ENCODE results near the gene SYCP2L. TPM values are rescaled to one million over a fixed set of nuclear protein-coding genes. Genes with fewer than 3 reads are reported as not detected.

SYCP2L gene
- polyA plus RNA-seq, 1 donor from 2014 or later = 9.4 TPM

DNA sequence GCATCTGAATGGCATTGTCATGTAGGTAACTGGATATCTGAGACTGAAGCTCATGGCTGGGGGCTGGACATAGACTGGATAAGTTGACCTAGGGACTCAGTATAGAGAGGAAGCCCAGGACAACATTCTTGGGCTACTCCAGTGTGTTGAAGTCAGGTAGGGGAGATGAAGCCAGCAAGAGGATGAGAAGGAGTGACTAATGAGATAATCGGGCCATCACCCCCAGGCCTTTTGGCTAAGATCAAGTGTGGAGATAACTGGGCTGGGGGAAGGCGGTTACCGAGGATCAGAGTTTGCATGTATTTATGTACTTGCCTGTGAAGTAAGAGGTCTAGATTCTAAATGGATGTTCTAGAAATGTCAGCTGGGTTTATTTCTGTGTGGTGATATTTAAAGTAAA, 83.9 kb downstream of the SYCP2L start:
- TF ChIP-seq RAD21 (conservative IDR thresholded peaks at IDR 0.05) (no peak), EP300 (conservative IDR thresholded peaks at IDR 0.05; ENCODE audit: poor library complexity, severe bottlenecking) (no peak), POLR2AphosphoS5 (IDR thresholded peaks at IDR 0.05) (no peak), TAF1 (IDR thresholded peaks at IDR 0.05; ENCODE audit: low read depth) (no peak), EZH2 (IDR thresholded peaks at IDR 0.05; ENCODE audit: borderline replicate concordance, insufficient read depth, low read length, poor library complexity, severe bottlenecking) (no peak), MXI1 (conservative IDR thresholded peaks at IDR 0.05; ENCODE audit: poor library complexity, severe bottlenecking) (no peak)
- TF ChIP-seq, protein P1, sequence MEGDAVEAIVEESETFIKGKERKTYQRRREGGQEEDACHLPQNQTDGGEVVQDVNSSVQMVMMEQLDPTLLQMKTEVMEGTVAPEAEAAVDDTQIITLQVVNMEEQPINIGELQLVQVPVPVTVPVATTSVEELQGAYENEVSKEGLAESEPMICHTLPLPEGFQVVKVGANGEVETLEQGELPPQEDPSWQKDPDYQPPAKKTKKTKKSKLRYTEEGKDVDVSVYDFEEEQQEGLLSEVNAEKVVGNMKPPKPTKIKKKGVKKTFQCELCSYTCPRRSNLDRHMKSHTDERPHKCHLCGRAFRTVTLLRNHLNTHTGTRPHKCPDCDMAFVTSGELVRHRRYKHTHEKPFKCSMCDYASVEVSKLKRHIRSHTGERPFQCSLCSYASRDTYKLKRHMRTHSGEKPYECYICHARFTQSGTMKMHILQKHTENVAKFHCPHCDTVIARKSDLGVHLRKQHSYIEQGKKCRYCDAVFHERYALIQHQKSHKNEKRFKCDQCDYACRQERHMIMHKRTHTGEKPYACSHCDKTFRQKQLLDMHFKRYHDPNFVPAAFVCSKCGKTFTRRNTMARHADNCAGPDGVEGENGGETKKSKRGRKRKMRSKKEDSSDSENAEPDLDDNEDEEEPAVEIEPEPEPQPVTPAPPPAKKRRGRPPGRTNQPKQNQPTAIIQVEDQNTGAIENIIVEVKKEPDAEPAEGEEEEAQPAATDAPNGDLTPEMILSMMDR (IDR thresholded peaks at IDR 0.05; ENCODE audit: poor library complexity, severe bottlenecking) = no peak
- TF ChIP-seq, protein P2, sequence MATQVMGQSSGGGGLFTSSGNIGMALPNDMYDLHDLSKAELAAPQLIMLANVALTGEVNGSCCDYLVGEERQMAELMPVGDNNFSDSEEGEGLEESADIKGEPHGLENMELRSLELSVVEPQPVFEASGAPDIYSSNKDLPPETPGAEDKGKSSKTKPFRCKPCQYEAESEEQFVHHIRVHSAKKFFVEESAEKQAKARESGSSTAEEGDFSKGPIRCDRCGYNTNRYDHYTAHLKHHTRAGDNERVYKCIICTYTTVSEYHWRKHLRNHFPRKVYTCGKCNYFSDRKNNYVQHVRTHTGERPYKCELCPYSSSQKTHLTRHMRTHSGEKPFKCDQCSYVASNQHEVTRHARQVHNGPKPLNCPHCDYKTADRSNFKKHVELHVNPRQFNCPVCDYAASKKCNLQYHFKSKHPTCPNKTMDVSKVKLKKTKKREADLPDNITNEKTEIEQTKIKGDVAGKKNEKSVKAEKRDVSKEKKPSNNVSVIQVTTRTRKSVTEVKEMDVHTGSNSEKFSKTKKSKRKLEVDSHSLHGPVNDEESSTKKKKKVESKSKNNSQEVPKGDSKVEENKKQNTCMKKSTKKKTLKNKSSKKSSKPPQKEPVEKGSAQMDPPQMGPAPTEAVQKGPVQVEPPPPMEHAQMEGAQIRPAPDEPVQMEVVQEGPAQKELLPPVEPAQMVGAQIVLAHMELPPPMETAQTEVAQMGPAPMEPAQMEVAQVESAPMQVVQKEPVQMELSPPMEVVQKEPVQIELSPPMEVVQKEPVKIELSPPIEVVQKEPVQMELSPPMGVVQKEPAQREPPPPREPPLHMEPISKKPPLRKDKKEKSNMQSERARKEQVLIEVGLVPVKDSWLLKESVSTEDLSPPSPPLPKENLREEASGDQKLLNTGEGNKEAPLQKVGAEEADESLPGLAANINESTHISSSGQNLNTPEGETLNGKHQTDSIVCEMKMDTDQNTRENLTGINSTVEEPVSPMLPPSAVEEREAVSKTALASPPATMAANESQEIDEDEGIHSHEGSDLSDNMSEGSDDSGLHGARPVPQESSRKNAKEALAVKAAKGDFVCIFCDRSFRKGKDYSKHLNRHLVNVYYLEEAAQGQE (IDR thresholded peaks at IDR 0.05; ENCODE audit: borderline replicate concordance) = no peak
- H2AFZ ChIP-seq (ENCODE audit: low read depth, low read length) = no peak overlapping the region

DNA sequence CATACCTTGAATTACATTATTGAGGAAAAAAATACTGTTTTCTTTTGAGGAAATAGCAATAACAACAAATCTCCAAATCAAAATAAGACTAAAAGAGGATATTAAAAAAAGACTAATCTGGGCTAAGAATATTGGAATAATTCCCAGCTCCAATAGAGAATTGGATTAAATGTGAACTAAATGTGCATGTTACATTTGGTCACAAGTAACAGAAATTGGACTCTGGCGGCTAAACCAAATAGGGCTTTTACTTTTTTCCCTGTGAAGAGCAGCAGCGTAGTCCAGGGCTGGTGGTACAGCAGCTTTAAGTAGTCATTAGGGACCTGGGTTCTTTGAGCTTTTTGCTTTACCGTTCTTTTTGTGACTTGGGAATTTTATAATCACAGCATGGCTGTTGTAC, 85.3 kb downstream of the SYCP2L start:
- no peak overlapping the region for H3K4me3 ChIP-seq (ENCODE audit: low read length)
- no peak overlapping the region for H3K9ac ChIP-seq (ENCODE audit: low read length)
- no peaks in the 10 kb centered on the region for H4K20me1 ChIP-seq (ENCODE audit: insufficient read depth)
- no peaks in the 10 kb centered on the region for H3K9me2 ChIP-seq (ENCODE audit: insufficient read depth, low read length)
- no peaks in the 10 kb centered on the region for H3K9me3 ChIP-seq (ENCODE audit: low read length)
- no peak overlapping the region for H3K27ac ChIP-seq (ENCODE audit: low read length)
- H3K27me3 ChIP-seq (ENCODE audit: insufficient read depth, low read depth, low read length) = no peaks in the 10 kb centered on the region
- H3F3A ChIP-seq (ENCODE audit: insufficient read depth, low read length, poor library complexity, severe bottlenecking) = no peaks in the 10 kb centered on the region
- H3K4me2 ChIP-seq (ENCODE audit: low read length) = no peak overlapping the region
- no peak overlapping the region for H2AFZ ChIP-seq (ENCODE audit: low read depth, low read length)
- H3K36me3 ChIP-seq (ENCODE audit: insufficient read depth, low read length) = no peaks in the 10 kb centered on the region
- H3K79me2 ChIP-seq (replicated peaks; ENCODE audit: insufficient read depth, low read length) = no peaks in the 10 kb centered on the region
- TF ChIP-seq, protein P2 (IDR thresholded peaks at IDR 0.05; ENCODE audit: borderline replicate concordance) = no peak
- no peak for TF ChIP-seq POLR2AphosphoS5 (IDR thresholded peaks at IDR 0.05)
- no peak for TF ChIP-seq MXI1 (conservative IDR thresholded peaks at IDR 0.05; ENCODE audit: poor library complexity, severe bottlenecking)
- no peak for TF ChIP-seq SMC3 (conservative IDR thresholded peaks at IDR 0.05; ENCODE audit: poor library complexity)
- no peak for TF ChIP-seq EZH2 (IDR thresholded peaks at IDR 0.05; ENCODE audit: borderline replicate concordance, insufficient read depth, low read length, poor library complexity, severe bottlenecking)
- TF ChIP-seq EP300 (conservative IDR thresholded peaks at IDR 0.05; ENCODE audit: poor library complexity, severe bottlenecking) = no peak
- TF ChIP-seq RAD21 (conservative IDR thresholded peaks at IDR 0.05) = no peak
- TF ChIP-seq, protein P1 (IDR thresholded peaks at IDR 0.05; ENCODE audit: poor library complexity, severe bottlenecking) = no peak
- TF ChIP-seq TAF1 (IDR thresholded peaks at IDR 0.05; ENCODE audit: low read depth) = no peak

More for the DNA sequence above, 83.9 kb downstream of the SYCP2L start:
- no peak overlapping the region for H3K27ac ChIP-seq (ENCODE audit: low read length)
- no peaks in the 10 kb centered on the region for H3K36me3 ChIP-seq (ENCODE audit: insufficient read depth, low read length)
- no peak overlapping the region for H3K9ac ChIP-seq (ENCODE audit: low read length)
- no peaks in the 10 kb centered on the region for H3K9me3 ChIP-seq (ENCODE audit: low read length)
- H3F3A ChIP-seq (ENCODE audit: insufficient read depth, low read length, poor library complexity, severe bottlenecking) = no peaks in the 10 kb centered on the region
- no peaks in the 10 kb centered on the region for H3K79me2 ChIP-seq (replicated peaks; ENCODE audit: insufficient read depth, low read length)
- H3K4me2 ChIP-seq (ENCODE audit: low read length) = no peak overlapping the region
- H4K20me1 ChIP-seq (ENCODE audit: insufficient read depth) = no peaks in the 10 kb centered on the region
- H3K9me2 ChIP-seq (ENCODE audit: insufficient read depth, low read length) = no peaks in the 10 kb centered on the region
- no peak overlapping the region for H3K4me3 ChIP-seq (ENCODE audit: low read length)
- no peaks in the 10 kb centered on the region for H3K27me3 ChIP-seq (ENCODE audit: insufficient read depth, low read depth, low read length)
